GM21528 (cell line): Measurements from ENCODE around the gene VSNL1.

Source experiments
- ATAC-seq: cut with Tn5 transposase; IDR thresholded peaks from one replicate; pipeline ENCODE4 v1.9.1; 2021; ENCODE audit warnings: mild to moderate bottlenecking, moderate library complexity; ENCODE audit not compliant: unreplicated experiment, low FRiP score

Gene VSNL1

DNA sequence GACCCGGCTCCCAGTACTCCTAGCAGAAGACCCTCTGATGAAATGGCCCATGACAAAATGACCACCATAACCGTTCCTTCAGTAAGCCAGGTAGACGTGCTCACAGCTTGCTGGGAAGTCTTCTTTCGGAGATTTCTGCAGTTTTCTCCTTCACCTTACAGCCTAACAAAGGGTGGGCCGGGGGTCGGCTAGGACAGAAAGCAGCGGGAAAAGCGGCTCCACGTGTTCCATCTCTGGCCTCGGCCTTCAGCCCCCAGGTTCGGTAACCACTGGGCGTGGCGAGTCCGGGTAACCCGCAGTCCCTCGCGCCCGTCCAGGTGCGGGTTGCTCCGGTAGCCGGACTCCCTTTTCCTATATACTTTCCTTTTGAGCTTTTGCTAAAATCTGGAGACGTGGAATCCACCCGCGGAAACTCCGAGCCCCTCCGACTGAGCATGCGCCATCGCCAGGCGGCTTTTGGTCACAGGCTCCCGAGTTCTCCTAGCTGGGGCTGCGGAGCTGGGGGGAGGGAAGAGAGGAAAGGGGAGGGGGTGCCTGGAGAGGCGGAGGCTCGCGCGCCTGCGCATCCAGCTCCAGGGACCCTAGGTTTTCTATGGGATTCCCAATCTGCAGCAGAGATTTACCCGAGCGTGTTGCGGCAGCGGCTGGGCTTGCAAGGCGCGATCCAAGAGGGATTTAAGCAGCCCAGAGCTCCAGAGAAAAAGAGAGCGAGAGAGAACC lies at the start of gene VSNL1:
TSS of gene VSNL1 (plus strand) at position 604 of the 720 bp plus-strand sequence. CDS start 51,379 bp downstream, outside the sequence.
- ATAC-seq: no peak

DNA sequence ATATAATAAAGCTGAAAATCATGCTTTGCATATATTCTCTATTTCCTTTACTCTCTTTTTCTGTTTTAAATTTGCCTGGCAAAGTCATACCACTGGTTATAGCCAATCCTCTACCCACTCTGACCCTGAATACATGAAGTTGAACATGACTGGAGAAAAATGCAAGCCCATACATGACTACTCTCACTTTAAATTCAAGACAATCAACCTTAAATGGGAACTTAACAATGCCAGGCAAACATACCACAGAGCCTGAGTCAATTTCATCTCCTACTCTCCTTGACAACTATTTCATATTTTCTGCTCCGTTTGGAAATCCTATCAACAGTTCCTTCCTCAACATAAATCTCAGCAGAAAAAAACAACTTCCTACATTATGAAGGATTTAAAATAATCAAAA lies 44.9 kb upstream of the VSNL1 start:
- ATAC-seq: no peak

DNA sequence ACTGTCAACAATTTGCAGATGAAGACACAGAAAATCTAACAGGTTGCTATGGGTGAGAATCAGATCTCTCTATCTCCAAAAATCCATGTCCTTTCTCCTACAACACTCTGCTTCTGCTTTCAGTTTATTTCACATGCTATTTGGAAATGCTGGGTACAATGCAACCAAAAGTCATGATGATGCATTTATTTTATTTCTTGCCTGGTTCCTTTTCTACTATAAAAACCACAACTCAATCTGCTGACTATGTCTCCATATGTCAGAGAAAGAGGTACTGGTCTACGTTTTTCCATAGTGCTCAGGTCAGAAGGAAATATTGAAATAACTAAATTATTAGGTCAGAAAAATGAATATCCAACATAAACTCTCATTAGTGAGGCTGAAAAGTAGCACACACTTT lies 42.8 kb upstream of the VSNL1 start:
- ATAC-seq: no peak

DNA sequence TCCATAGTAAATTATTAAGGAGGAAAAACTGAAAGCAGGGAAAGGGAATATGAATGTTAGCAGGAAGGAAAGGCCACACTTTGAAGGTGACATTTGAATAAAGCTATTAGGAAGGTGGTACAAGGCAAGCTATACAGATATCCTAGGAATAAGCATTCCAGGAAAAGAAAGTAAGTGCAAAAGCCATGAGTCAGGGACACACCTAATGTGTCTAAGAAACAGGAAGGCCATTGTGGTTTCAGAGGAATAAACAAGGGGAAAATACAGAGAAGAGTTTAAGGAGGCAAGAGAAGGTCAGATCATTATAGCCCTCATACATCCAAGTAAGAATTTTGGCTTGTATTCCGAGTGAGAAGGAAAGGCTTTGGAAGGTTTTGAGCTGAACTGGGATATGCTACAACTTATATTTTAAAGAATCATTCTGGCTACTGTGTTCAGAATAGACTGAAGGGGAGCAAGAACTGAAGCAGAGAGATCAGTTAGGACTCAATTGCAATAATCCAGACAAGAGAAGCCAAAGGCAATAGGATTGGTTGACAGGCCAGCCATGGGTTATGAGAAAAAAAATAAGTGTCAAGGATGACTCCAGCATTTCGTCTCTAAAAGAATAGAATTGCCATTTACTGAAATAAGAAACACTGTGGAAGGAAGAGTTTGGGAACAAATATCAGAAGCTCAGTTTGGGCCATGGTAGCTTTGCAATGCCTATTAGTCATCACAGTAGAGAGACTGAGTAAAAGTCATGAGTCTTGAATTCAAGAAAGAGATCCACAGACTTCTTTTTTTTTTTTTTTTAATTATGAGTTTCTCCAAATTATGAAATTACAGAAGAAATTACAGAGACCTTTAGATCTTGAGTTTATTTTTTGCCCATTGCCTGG lies 33.5 kb upstream of the VSNL1 start:
- ATAC-seq: no peak

- ATAC-seq: peak; percentile 32
These were observed 24.8 kb upstream of the VSNL1 start for GRCh38 chr2:17515652-17516051.

DNA sequence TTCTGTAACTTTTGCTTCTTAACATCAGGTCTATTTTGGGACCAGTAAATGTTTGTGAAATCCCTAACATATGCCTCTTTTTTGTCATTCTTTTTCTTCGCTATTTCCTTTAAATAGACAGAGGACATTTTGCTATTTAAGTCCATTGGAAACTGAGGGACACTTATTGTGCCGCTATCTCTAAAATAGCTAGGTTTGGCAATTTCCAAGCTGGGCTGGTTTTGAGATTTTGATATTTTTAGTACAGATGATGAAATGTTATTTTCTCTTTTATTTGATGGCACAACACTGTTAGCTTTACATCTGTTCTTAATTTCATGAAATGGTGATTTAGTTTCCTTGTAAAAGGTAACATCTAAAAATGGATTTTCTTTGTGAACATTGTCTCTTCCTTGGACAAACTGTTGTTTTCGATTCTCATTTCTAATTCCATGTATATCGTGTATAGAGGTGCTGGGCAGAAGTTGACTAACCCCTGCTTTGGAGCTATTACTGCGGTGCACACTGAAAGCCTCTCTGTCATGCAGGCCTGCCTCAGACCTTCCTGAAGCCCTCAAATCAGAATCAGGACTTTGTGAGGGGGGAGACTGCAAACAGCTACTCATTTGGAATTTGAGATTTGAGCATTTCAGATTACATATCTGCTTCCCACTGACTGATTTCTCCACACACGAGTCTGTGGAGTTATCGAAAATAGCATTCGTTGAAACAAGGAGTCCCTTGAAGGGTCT lies 22.9 kb upstream of the VSNL1 start:
- ATAC-seq: peak; percentile 41

- ATAC-seq: peak; percentile 91
These were observed 22.0 kb upstream of the VSNL1 start, which contains the start of gene RAD51AP2 for GRCh38 chr2:17518212-17519154. Gene RAD51AP2, minus strand, starts transcription at chr2:17518440. Its CDS starts 25 bp downstream, at chr2:17518415.

- ATAC-seq: no peak
These were observed 21.0 kb upstream of the VSNL1 start for GRCh38 chr2:17519486-17519885.

DNA sequence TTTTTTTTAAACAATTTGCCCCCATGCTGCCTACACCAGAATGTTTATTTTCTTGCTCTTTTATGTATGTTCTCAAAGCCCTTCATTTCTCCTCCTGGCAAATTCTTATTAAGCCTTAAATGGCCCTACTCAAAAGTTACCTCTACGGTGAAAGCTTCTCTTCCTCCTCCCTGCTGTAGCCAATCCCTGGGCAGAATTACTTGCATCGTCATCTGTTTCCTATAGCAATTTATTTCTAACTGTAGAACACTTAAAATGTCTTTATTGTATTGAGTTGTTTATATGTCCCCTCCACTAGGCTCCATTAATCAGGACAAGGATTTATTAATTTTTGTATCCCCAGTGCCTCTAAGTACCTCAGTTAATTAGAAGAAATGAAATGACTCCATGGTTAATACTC lies 19.7 kb upstream of the VSNL1 start:
- ATAC-seq: no peak

DNA sequence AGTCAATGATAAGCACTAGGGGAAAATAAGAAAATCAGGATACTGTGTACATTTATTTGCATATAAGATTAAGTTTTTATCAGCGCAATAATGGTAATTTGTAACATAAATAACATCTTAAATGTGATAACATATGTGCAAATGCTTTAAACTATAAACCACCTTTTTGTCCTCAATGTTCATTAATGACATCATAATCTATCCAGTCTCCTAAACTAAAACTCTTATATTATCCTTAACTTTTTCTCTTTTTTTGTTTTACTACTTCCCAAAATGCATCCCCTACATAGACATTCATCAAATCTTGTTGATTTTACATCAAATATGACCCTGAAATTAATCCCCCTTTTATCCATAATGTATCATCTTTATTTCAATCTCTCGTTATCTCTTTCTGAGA lies 18.9 kb upstream of the VSNL1 start:
- ATAC-seq: no peak

- no peak for ATAC-seq
These were observed 18.2 kb upstream of the VSNL1 start for GRCh38 chr2:17522303-17522702.

DNA sequence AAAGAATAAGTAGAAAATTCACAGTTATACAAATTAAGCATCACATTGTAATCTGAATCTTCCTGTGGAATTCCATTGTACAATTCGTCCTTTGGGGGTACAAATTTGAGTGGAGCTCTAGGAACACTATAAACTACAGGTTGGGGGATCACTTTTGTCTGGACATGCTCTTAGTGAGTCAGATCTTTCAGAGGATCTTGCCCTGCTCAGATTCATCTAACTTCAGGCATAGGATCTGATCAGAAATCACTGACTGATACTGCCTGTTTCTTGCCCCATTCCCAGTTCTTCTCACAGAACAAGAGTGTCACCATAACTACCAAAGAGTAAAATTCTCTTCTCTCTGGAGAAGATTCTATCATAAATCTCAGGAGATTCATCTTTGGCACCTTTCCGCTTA lies 10.7 kb upstream of the VSNL1 start:
- no peak for ATAC-seq

DNA sequence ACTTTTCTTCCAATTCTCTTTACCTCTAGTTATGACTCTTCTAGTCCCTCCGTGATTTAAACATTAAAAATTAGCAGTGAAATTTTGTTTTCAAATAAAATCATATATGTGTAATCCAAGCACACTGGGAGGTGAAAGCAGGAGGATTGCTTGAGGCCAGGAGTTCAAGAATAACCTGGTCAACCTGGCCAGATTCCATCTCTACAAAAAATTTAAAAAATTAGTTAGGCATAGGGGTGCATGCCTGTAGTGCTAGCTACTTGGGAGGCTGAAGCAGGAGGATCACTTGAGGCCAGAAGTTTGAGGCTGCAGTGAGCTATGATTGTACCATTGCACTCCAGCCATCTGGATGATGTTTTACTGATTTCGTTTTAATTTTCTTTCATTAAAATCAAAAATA lies 7.0 kb upstream of the VSNL1 start:
- no peak for ATAC-seq

DNA sequence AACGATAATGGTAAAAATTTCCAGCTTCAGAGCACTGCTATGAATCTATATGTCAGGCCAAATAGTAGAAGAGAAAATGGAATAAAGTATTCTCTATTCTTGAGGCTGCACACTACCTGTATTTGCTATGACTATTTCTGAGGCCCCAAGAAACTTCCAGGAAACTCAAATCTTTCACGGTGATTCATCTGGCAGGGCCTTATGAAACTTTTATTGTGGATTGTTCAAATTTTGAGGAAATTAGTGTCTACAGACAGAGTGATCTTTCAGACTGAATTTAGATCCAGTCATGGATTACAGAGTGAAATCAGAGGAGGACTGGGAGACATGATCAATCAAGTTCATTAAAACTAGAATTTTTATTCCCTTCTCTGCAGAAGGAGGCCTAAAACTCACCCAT lies 4.1 kb upstream of the VSNL1 start:
- ATAC-seq: no peak

DNA sequence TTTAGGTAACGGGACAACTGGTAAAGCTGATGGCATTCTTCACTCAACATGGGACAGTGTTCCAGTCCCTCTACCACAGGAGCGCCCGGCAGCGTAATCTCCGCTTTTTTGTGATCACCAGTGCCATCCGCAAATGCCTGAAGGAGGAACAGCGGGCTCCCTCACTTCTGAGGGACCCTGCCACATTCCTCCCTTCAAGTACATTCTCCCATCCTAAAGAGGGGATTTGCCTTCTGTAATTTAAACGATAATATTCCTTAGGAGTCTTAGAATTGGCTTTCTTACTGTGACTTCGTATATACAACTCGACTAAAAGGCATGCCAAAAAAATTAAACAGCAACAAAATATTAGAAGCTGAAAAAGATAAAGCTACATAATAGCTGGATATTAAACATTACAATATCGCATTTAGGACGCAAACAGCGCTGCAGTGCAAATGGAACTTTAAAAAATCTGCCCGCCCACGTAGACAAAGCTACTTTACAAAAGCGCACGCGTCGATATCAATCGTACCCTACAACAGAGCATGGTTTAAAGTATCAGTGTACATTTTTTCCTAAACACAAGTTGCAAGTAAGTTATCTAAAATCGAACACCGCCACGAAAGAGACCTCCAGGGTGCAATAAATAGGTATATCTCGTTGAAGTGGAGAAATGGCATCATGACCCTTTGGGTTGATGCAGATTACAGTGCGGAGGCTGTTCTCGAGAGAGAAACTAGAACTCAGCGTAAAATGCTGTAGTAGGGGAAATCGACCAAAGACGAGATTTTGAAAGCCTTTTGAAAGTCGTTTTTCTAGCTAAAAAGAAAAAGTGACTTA lies 2.3 kb upstream of the VSNL1 start:
- peak; percentile 24 for ATAC-seq

- peak; percentile 70 for ATAC-seq
These were observed 1.5 kb upstream of the VSNL1 start for GRCh38 chr2:17538844-17539554.

DNA sequence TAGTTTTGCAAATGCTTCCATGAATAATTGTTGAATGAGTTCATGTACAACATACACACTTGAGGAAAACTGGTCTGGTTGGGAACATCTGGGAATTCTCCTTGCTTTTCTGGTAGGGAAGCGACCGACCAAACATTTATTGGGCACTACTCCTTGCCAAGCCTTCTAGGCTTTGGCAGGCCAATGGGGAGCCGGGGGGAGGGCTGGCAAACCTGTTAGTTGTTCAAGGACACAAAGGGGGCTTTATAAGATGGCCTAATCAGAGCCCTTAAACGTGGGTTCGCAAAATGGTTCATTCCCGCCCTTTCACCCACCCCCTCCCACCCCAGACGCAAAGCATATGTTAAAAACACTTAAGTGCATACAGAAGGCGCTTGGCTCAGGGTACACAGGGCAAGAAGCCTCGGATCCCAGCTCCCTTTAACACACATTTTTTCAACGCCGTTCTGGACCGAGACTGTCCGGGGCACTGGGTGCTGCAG lies 844 bp upstream of the VSNL1 start:
- ATAC-seq: no peak

DNA sequence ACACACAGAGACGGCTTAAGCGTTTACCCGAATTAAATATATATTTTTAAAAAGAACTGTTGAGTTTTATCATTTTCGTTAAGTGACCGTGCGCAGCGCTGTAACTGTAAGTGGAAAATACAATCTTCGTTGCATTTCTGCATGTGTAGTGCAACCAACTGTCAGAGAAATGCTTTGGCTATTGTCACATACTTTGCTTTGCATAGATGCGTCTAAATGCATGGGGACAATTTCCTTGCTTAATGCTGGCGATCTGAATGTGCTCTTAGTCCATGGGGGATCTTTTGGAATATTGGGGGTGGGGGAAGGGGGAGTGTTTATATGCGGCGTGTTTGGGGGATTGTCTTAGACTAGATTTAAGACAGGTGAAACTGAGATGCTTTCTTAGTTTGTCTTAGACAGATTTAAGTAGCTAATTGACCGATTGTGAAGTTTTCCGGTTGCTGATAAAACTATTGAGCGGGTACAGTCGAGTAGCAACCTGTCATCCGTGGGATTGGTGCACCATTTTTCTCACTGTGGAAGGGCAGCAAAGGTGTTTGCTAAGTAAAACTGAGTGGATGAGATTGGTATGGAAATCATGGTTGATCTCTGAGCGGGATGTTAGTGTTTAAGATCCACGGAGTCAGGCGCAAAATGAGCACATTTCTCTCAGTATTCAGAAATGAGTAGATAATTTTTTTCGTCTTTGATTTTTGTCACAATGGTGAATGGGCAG lies 476 bp downstream of the VSNL1 start:
- ATAC-seq: no peak
